KOPT-K1 (cell line): ENCODE data around the gene SDHC.

ENCODE experiments used
- H3K27ac ChIP-seq: fragments of 200-600 bp; sonication (generic); 2 replicates; pipeline ENCODE4 v1.5.1; 2016; ENCODE audit warnings: antibody characterized with exemption, mild to moderate bottlenecking, low read depth, low read length; ENCODE audit not compliant: poor library complexity, severe bottlenecking
- H3K36me3 ChIP-seq: fragments of 200-600 bp; sonication (generic); 2 replicates; pipeline ENCODE4 v1.5.1; 2017; ENCODE audit warnings: antibody characterized with exemption, mild to moderate bottlenecking, low read length, moderate library complexity; ENCODE audit not compliant: insufficient read depth
- H3K9me3 ChIP-seq: fragments of 200-600 bp; sonication (generic); 2 replicates; pipeline ENCODE4 v1.5.1; 2017; ENCODE audit warnings: antibody characterized with exemption, low read length, mild to moderate bottlenecking; ENCODE audit not compliant: insufficient read depth, poor library complexity, severe bottlenecking

The SDHC gene

GRCh38 chr1:161314201-161314981, at the start of gene SDHC:
SDHC (plus strand) TSS chr1:161314381; CDS start chr1:161314406, 25 bp downstream.
- Histone ChIP-seq H3K9me3 (no peaks in the 10 kb centered on the region), H3K27ac (peak within 1 kb of the TSS; percentile 67), H3K36me3 (peaks cover 2% of the 10 kb centered on the region; the same call in 1 of the 2 replicates)

GRCh38 chr1:161265305-161265704, 48.9 kb upstream of the SDHC start:
- Histone ChIP-seq H3K27ac (no peak overlapping the region), H3K9me3 (no peaks in the 10 kb centered on the region), H3K36me3 (no peaks in the 10 kb centered on the region)

- no peak overlapping the region for H3K27ac ChIP-seq
- no peaks in the 10 kb centered on the region for H3K9me3 ChIP-seq
- no peaks in the 10 kb centered on the region for H3K36me3 ChIP-seq
Measured at GRCh38 chr1:161266202-161266601, 48.0 kb upstream of the SDHC start.

GRCh38 chr1:161266836-161267235, 47.3 kb upstream of the SDHC start:
- H3K36me3 ChIP-seq: no peaks in the 10 kb centered on the region
- no peak overlapping the region for H3K27ac ChIP-seq
- no peaks in the 10 kb centered on the region for H3K9me3 ChIP-seq

- Histone ChIP-seq H3K27ac (no peak overlapping the region), H3K9me3 (no peaks in the 10 kb centered on the region), H3K36me3 (no peaks in the 10 kb centered on the region)
Measured at GRCh38 chr1:161267321-161267720, 46.9 kb upstream of the SDHC start.

- no peak overlapping the region for H3K27ac ChIP-seq
- H3K36me3 ChIP-seq: no peaks in the 10 kb centered on the region
- no peaks in the 10 kb centered on the region for H3K9me3 ChIP-seq
Measured at GRCh38 chr1:161273402-161273801, 40.8 kb upstream of the SDHC start.

- H3K36me3 ChIP-seq: no peaks in the 10 kb centered on the region
- no peak overlapping the region for H3K27ac ChIP-seq
- no peaks in the 10 kb centered on the region for H3K9me3 ChIP-seq
Measured at GRCh38 chr1:161274874-161275273, 39.3 kb upstream of the SDHC start.

- Histone ChIP-seq H3K27ac (no peak overlapping the region), H3K9me3 (no peaks in the 10 kb centered on the region), H3K36me3 (no peaks in the 10 kb centered on the region)
Measured at GRCh38 chr1:161282991-161283390, 31.2 kb upstream of the SDHC start.

- Histone ChIP-seq H3K27ac (no peak overlapping the region), H3K9me3 (no peaks in the 10 kb centered on the region), H3K36me3 (no peaks in the 10 kb centered on the region)
Measured at GRCh38 chr1:161285113-161285512, 29.1 kb upstream of the SDHC start.

GRCh38 chr1:161285521-161285920, 28.7 kb upstream of the SDHC start:
- no peaks in the 10 kb centered on the region for H3K9me3 ChIP-seq
- H3K36me3 ChIP-seq: no peaks in the 10 kb centered on the region

GRCh38 chr1:161287482-161288054, 26.6 kb upstream of the SDHC start:
- H3K9me3 ChIP-seq: no peaks in the 10 kb centered on the region
- H3K36me3 ChIP-seq: no peaks in the 10 kb centered on the region

More at GRCh38 chr1:161285521-161285920, 28.7 kb upstream of the SDHC start:
- H3K27ac ChIP-seq: no peak overlapping the region

GRCh38 chr1:161290779-161291178, 23.4 kb upstream of the SDHC start:
- Histone ChIP-seq H3K27ac (no peak overlapping the region), H3K36me3 (no peaks in the 10 kb centered on the region), H3K9me3 (no peaks in the 10 kb centered on the region)

More at GRCh38 chr1:161287482-161288054, 26.6 kb upstream of the SDHC start:
- no peak overlapping the region for H3K27ac ChIP-seq

GRCh38 chr1:161297415-161297814, 16.8 kb upstream of the SDHC start:
- no peaks in the 10 kb centered on the region for H3K9me3 ChIP-seq
- H3K27ac ChIP-seq: no peak overlapping the region
- no peaks in the 10 kb centered on the region for H3K36me3 ChIP-seq

- H3K36me3 ChIP-seq: no peaks in the 10 kb centered on the region
- H3K27ac ChIP-seq: no peak overlapping the region
- H3K9me3 ChIP-seq: no peaks in the 10 kb centered on the region
Measured at GRCh38 chr1:161298116-161298515, 16.1 kb upstream of the SDHC start.

- Histone ChIP-seq H3K27ac (no peak overlapping the region), H3K9me3 (no peaks in the 10 kb centered on the region), H3K36me3 (no peaks in the 10 kb centered on the region)
Measured at GRCh38 chr1:161299347-161299746, 14.8 kb upstream of the SDHC start.

- Histone ChIP-seq H3K27ac (no peak overlapping the region), H3K36me3 (no peaks in the 10 kb centered on the region), H3K9me3 (no peaks in the 10 kb centered on the region)
Measured at GRCh38 chr1:161300478-161300877, 13.7 kb upstream of the SDHC start.
